Medulla oblongata (tissue), 1 donor: ENCODE measurements around the gene BBLN.
"Not testable (repeated sequence)": the region's sequence is repeated elsewhere in the genome, so short reads cannot be mapped to it uniquely, and the experiment has no call there.

Experiments
- DNase-seq: peaks from one replicate; pipeline ENCODE4 v3.0.0-alpha.2; 2015; ENCODE audit errors: extremely low spot score

Gene BBLN, protein sequence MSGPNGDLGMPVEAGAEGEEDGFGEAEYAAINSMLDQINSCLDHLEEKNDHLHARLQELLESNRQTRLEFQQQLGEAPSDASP

DNA sequence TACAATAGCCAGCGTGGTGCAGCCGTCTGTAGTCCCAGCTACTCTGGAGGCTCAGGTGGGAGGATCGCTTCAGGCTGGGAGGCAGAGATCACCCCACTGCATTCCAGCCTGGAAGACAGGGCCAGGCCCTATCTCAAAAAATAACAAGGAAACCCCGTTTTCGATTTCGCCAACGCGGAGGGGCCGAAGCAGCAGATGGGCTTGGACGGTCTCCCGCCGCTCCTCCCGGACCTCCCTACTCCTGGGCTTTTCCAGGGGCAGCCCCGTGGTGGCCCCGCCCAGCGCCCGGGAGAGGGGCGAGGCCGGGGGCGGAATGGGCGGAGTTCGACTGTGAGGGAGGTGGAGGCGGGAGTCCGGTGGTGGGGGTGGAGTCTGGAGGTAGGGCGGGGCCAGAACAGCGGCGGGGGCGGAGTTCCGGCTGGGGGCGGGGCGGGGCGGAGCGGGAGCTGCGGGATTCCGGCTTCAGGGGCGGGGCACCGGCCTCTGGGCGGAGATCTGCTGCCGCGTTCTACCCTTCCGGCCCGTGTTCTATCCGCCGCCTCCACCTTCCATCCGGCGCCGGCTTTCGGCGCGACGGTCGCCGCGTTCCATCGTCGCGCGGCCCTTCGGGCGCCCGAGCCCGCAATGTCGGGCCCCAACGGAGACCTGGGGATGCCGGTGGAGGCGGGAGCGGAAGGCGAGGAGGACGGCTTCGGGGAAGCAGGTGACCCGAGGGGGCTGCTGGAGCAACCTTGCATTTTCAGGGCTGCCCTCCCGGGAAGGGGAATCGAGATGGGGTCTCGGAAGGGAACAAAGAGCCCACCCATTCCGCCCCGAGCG is at the start of gene BBLN:
TSS of gene BBLN (plus strand) at position 482 of the 819 bp plus-strand sequence. CDS start at position 625, 143 bp downstream.
- peak; percentile 95 for DNase-seq

DNA sequence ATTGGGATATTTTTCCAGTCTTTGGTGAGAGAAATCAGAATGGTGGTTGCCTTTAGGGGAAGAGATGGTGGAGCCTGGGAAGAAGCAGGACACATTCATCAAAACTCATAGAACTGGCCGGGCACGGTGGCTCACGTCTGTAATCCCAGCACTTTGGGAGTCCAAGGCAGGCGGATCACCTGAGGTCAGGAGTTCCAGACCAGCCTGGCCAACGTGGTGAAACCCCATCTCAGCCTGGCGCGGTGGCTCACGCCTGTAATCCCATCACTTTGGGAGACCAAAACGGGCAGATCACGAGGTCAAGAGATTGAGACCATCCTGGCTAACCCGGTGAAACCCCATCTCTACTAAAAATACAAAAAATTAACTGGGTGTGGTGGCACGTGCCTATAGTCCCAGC is 48.3 kb upstream of the BBLN start:
- DNase-seq = not testable (repeated sequence)

DNA sequence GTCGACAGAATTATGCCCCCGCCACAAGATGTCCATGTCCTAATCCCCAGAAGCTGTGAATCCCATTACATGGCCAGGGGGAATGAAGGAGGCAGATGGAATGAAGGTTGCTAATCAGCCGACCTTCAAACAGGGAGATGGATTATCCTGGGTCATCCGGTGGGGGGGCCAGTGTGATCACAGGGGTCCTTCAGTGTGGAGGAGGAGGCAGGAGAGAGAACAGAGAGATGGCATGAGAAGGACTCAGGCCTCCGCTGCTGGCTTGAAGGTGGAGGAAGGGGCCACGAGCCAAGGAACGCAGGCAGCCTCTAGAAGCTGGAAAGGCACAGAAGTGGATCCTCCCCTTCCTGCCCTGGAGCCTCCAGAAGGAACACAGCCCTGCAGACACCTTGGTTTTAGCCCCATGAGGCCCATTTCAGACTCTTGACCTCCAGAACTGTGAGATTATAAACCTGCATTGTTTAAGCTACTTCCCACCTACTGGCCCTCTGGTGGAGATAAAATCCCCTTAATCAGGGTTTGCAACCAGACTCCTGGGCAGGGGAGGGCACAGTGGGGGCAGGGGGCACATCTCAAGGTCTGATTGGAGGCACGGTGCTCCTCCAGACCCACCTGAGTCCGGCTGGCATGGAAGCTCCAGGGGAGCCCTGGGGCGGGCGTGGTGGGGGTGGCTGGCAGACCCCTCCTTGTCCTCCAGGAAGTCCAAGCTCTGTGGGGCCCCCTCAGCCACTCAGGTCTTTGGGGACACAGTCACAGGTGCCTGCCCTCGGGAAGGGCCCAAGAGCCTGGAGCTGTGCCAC is 46.3 kb upstream of the BBLN start:
- no peak for DNase-seq

- DNase-seq = no peak
Measured at GRCh38 chr9:128114326-128115186, 45.5 kb upstream of the BBLN start.

DNA sequence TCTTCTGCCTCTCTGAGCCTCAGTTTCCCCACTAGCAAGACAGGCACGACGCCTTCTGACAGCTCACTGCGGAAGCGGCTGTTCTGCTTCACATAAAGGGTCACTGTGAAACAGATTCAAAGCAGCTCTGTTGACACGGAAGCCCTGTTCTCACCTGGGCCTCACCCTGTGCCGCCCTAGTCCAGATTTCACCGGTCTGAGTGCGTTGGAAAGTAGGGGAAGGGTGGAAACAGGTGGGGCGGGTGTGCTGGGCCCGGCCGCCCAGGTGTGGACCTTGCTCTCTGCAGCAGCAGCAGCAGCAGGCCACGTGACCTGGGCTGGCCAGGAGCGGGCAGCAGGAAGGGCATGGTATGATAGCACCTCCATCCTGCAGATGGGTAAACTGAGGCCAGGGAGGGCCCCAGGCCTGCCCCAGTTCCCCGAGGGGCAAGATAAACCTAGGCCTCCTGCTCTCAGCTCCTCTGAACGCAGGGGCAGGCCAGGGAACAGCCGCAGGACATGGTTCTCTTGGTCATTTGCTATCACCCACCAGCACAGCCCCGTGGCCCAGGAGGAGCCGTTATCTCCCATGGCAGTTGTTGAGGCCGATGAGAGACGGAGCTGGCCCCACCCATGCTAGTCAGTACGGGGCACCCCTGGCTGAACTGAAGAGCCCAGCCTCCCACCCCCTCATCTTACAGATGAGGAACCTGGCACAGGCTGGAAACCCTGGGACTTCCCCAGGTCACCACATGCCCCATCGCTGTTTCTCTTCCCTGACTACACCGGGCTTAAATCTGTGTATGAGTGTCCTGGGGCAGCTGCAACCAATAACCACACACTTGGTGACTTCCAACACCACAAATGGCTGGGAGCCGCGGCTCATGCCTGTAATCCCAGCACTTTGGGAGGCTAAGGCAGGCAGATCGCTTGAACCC is 44.6 kb upstream of the BBLN start:
- no peak for DNase-seq

DNA sequence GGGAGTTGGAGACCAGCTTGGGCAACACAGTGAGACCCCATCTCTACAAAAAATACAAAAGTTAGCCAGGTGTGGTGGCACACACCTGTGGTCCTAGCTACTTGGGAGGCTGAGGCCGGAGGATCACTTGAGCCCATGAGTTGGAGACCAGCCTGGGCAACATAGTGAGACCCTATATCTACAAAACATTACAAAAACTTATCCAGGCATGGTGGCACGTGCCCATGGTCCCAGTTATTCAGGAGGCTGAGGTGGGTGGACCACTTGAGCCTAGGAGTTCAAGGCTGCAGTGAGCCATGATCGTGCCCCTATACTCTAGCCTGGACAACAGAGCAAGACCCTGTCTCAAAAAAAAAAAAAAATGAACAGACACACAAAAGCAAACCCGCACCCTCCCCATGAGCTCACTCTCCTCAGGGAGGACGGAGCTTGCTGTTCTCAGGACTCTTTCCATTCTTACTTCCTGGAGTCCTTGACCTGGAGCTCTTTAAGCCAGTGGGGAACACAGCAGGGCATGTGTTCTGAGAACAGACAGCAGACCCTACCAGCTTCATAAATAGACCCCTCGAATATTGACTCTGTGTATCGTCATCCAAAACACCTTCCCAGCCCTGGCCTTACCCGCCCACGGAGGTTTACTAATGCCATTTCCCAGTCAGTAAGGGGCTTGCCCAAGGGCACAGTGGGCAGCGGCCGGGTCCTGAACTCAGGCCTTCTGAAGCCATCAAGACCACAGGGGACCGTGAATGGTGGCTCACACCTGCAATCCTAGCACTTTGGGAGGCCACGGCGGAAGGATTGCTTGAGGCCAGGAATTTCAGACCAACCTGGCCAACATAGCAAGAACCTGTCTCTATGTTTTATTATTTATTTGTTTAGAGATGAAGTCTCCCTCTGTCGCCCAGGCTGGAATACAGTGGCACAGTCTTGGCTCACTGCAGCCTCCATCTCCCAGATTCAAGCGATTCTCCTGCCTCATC is 43.7 kb upstream of the BBLN start:
- DNase-seq = no peak

DNA sequence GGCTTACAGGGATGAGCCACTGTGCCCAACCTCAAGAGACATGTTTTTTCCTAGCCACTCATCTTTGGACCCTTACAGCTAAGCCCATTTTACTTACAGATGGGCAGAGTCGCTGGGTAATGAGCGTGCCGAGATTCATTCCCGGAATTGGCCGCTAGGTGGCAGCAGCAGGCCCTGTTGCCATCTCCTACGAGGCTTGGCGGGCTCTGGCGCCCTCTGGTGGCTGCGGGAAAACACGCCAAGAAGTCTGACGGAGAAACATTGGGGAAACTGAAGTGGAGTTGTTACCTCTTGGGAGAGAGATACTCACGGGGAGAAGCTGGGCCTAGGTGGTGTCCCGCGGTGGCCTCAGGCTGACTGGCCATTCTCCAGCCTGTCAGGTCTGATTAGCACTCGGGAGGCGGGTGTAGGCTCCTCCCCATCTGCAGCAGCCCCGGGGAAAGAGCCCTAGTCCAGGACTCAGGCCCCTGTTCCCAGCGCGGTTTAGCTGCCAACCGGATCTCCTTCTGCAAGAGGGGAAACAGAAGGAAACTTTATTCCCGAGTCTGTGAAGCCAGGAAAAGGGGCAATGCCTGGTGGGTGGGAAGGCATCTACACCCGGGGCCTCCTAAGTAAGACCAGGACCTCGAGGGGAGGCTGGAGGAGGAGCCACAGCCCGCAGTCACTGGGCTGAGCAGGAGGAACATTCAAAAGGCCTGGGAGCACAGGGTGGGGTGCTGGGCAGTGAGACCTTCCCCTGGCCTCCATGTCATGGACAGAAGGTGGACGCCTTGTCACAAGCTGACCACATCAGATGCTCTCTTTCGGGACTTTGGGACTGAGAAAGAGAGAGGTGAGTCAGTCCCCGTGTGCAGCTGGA is 42.2 kb upstream of the BBLN start:
- DNase-seq = peak; percentile 95

DNA sequence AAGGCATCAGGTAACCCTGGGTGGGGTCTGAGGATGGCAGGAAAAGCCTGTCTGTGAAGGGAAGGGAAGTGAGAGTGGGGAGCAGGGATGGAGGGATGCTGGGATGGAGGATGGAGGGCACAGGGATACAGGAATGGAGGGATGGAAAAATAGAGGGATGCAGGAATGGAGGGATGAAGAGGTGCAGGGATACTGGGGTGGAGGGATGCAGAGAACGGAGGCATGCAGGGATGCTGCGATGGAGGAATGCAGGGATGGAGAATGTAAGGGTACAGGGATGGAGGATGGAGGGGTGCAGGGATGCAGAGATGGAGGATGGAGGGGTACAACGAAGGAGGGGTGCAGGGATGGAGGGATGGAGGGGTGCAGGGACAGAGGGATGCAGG is 41.6 kb upstream of the BBLN start:
- no peak for DNase-seq

DNA sequence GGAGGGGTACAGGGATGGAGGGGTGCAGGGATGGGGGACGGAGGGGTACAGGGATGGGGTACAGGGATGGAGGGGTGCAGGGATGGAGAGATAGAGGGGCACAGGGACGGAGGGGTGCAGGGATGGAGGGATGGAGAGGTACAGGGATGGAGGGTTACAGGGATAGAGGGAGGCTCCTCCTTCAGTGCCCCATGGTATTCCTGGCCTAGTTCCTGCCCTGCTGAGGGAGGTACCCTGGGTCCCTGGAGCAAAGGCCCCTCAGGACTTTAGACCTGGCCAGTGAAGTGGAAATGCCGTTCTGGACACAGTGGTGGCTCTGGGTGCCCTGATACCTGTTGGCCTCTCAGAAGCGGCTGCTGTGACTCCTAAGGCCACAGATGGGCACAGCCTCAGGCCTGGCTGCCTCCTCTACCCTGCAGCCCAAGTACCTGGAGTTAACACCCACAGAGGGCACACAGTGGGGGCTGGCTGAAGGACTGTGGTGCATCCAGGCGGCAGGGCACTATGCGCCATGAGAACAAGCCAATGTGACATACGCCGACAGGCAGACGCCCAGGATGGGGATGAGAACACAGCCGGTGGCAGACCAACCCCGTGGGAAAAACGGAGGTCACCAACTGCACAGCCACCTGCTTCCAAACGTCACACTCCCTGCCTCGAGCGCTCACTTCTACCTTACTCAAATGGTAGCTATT is 40.9 kb upstream of the BBLN start:
- DNase-seq = no peak

GRCh38 chr9:128120061-128120740 is 39.9 kb upstream of the BBLN start:
- no peak for DNase-seq

DNA sequence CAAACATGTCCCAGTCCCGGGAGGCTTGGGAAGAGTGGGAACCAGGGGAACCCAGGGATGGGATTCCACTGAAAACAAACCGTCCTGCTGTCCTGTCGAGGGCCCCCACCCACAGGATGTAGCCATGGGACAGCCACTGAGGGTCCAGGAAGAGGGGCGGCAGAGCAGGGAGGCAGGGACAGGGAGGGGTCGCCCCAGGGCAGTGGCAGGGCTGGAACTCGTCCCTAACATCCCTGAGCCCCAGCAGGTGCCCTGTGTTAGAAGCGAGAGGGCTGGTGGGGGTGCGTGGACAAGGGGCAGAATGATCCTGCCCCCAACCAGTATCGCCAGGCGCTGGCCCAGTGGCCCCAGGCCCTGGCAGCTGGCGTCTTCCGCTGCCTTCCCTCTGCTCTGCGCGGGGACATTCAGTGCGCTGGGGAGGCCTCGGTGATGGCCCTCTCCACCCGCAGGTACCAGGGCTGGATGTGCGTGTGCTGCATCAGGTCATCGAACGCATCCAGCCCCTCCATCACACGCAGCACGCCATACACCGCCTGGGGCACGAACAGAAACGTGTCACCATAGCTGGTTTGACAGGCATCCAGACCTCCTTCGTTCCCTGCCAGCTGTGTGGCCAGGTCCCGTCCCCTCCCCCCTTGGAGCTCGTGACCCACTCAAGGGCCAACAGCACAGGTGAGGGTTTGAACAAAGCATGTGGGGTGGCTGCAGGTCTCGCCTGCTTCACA is 39.2 kb upstream of the BBLN start:
- DNase-seq = no peak

DNA sequence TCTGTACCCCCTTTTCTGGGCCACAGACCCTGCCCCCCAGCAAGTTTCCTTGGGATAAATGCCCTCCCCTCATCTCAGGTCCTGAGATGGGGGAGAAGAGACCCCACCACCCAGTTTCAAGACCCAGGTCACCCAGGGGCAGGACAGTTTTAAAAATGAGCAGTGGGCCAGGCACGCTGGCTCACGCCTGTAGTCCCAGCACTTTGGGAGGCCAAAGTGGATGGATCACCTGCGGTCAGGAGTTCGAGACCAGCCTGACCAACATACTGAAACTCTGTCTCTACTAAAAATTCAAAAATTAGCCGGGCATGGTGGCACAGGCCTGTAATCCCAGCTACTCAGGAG is 38.6 kb upstream of the BBLN start:
- DNase-seq = no peak

GRCh38 chr9:128121924-128122808 is 37.9 kb upstream of the BBLN start:
- DNase-seq = no peak

DNA sequence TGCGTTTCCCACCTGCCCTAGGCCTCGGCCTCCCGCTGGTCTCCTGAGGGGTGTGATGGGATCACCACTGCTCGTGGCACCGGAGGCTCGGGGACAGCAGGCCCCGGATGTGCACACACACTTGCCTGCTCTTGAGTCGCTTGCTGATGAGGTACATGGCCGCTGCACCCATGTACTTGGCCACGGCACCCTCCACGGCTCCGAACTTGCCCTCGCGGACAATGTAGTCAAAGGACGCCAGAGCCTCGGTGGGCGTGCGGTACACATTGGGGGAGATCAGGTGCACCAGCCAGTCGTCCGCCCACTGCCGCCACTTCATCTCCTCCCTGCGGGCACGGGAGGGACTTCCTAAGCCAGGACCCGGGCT is 37.3 kb upstream of the BBLN start:
- no peak for DNase-seq

GRCh38 chr9:128123451-128124080 is 36.5 kb upstream of the BBLN start:
- no peak for DNase-seq
